ENCODE data around the gene PTPRT.

GRCh38 chr20:42063141-42063540, 1126.6 kb downstream of the PTPRT start:
- TF ChIP-seq CTCF (conservative IDR thresholded peaks at IDR 0.05 in 1 of 2, IDR thresholded peaks at IDR 0.05 in 1 of 2; ENCODE audit: low read depth in 1 of 2, low read length in 2 of 2) (no peak), EZH2 (IDR thresholded peaks at IDR 0.05; ENCODE audit: low read length, missing control alignments) (no peak)
